H1 (cell line): ENCODE data around the gene CENATAC.

ENCODE experiments used
- CEBPB ChIP-seq: IDR thresholded peaks from 2 replicates; pipeline ENCODE4 v1.6.1; 2012; ENCODE audit warnings: low read depth, low read length
- CTCF ChIP-seq, 3 experiments: IDR thresholded peaks; 1 replicate in 2 of 3; 2 replicates in 1 of 3; pipeline versions ENCODE4 v1.5.1 to v1.6.1; 2011; ENCODE audit warnings: low read length in 3 of 3, mild to moderate bottlenecking in 3 of 3, inconsistent platforms in 2 of 3, low read depth in 1 of 3, moderate library complexity in 1 of 3; ENCODE audit not compliant: insufficient read depth in 1 of 3; ENCODE audit errors: control extremely low read depth in 1 of 3
- JUN ChIP-seq: IDR thresholded peaks from 2 replicates; pipeline ENCODE4 v1.6.1; 2011; ENCODE audit warnings: low read depth, mild to moderate bottlenecking, improper control_type of control experiment, low read length

DNA sequence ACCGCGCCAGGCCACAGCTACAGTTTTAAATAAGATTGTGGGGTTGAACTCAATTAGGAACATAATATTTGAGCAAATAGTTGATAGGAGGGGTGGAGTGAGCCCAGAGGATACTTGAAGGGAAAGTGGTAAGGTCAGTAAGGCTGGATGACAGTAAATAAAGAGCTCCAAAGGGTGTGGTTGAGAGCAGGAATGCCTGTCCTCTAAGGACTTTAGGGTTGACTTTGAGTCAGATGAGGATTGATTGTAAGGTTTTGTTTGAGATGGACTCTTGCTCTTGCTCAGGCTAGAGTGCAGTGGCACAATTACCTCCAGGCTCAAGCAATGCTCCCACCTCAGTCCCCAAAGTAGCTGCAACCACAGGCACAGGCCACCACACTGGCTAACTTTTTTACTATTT is 24.0 kb upstream of the CENATAC start:
- TF ChIP-seq CTCF (IDR thresholded peaks at IDR 0.05; ENCODE audit: control extremely low read depth in 1 of 3, insufficient read depth in 1 of 3, low read depth in 1 of 3, low read length in 3 of 3) (no peak), CEBPB (no peak), JUN (no peak)
